ENCODE data around the gene OSBPL6.
"Not testable (repeated sequence)": the region's sequence is repeated elsewhere in the genome, so short reads cannot be mapped to it uniquely, and the experiment has no call there.

OSBPL6 gene

GRCh38 chr2:178335230-178335629 lies 140.9 kb downstream of the OSBPL6 start:
- H4K20me1 ChIP-seq (ENCODE audit: insufficient read depth, low read length): no peaks in the 10 kb centered on the region
- TF ChIP-seq, protein P1, sequence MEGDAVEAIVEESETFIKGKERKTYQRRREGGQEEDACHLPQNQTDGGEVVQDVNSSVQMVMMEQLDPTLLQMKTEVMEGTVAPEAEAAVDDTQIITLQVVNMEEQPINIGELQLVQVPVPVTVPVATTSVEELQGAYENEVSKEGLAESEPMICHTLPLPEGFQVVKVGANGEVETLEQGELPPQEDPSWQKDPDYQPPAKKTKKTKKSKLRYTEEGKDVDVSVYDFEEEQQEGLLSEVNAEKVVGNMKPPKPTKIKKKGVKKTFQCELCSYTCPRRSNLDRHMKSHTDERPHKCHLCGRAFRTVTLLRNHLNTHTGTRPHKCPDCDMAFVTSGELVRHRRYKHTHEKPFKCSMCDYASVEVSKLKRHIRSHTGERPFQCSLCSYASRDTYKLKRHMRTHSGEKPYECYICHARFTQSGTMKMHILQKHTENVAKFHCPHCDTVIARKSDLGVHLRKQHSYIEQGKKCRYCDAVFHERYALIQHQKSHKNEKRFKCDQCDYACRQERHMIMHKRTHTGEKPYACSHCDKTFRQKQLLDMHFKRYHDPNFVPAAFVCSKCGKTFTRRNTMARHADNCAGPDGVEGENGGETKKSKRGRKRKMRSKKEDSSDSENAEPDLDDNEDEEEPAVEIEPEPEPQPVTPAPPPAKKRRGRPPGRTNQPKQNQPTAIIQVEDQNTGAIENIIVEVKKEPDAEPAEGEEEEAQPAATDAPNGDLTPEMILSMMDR (IDR thresholded peaks at IDR 0.05; ENCODE audit: borderline replicate concordance, extremely low read depth, low read length, poor library complexity, severe bottlenecking): no peak
- TF ChIP-seq EZH2 (IDR thresholded peaks at IDR 0.05; ENCODE audit: borderline replicate concordance, low read depth, low read length, severe bottlenecking): no peak
- no peaks in the 10 kb centered on the region for H3K9me3 ChIP-seq (ENCODE audit: insufficient read depth, low read length, severe bottlenecking)
- no peak overlapping the region for H2AFZ ChIP-seq (ENCODE audit: low read depth, low read length)
- H3K4me3 ChIP-seq (ENCODE audit: low read depth in 1 of 2, low read length in 2 of 2): no peak overlapping the region
- H3K36me3 ChIP-seq (ENCODE audit: insufficient read depth, low read length): no peaks in the 10 kb centered on the region
- peaks cover 8% of the 10 kb centered on the region for H3K27me3 ChIP-seq (ENCODE audit: insufficient read depth, low read length, poor library complexity)
- ATAC-seq (ENCODE audit: insufficient read depth, low read depth): no peak
- no peak overlapping the region for H3K9ac ChIP-seq (ENCODE audit: low read depth, low read length)
- no peak overlapping the region for H3K27ac ChIP-seq (ENCODE audit: low read length)
- H3K79me2 ChIP-seq (ENCODE audit: insufficient read depth, low read length): no peaks in the 10 kb centered on the region
- no peaks in the 10 kb centered on the region for H3K4me1 ChIP-seq (ENCODE audit: insufficient read depth, low read length)
- DNase-seq: no peak
- no peak overlapping the region for H3K4me2 ChIP-seq (ENCODE audit: insufficient read depth, low read length)

DNA sequence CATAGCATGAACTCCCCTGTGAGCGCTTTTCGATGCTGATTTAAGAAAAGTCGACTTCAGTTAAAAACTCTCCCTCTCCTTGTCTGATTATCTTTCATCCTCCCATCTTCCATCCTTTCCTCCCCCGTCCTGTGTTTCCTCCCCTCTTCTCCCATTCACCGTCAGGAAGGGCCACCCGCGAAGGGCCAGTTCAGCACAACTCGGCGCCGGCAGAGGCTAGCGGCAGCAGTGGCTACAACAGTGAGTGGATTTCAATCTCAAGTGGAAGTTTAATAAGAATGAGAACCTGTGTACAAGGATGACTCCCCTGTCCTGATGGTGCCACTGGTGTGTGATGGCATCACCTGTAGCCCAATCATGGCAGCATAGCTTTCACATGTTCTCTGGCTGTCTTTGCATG lies 149.8 kb downstream of the OSBPL6 start:
- Histone ChIP-seq H3K4me1 (ENCODE audit: insufficient read depth, low read length) (no peaks in the 10 kb centered on the region), H2AFZ (ENCODE audit: low read depth, low read length) (no peak overlapping the region), H4K20me1 (ENCODE audit: insufficient read depth, low read length) (no peaks in the 10 kb centered on the region), H3K4me2 (ENCODE audit: insufficient read depth, low read length) (no peak overlapping the region), H3K4me3 (ENCODE audit: low read depth in 1 of 2, low read length in 2 of 2) (no peak overlapping the region), H3K79me2 (ENCODE audit: insufficient read depth, low read length) (no peaks in the 10 kb centered on the region), H3K9me3 (ENCODE audit: insufficient read depth, low read length, severe bottlenecking) (no peaks in the 10 kb centered on the region), H3K27me3 (ENCODE audit: insufficient read depth, low read length, poor library complexity) (peaks cover 33% of the 10 kb centered on the region), H3K9ac (ENCODE audit: low read depth, low read length) (no peak overlapping the region), H3K27ac (ENCODE audit: low read length) (no peak overlapping the region), H3K36me3 (ENCODE audit: insufficient read depth, low read length) (no peaks in the 10 kb centered on the region)
- ATAC-seq (ENCODE audit: insufficient read depth, low read depth) (no peak), DNase-seq (no peak)
- TF ChIP-seq, protein P1 (IDR thresholded peaks at IDR 0.05; ENCODE audit: borderline replicate concordance, extremely low read depth, low read length, poor library complexity, severe bottlenecking): no peak
- TF ChIP-seq EZH2 (IDR thresholded peaks at IDR 0.05; ENCODE audit: borderline replicate concordance, low read depth, low read length, severe bottlenecking): no peak

GRCh38 chr2:178345951-178346350 lies 151.6 kb downstream of the OSBPL6 start:
- Histone ChIP-seq H3K9ac (ENCODE audit: low read depth, low read length) (no peak overlapping the region), H3K4me1 (ENCODE audit: insufficient read depth, low read length) (no peaks in the 10 kb centered on the region), H2AFZ (ENCODE audit: low read depth, low read length) (no peak overlapping the region), H3K27ac (ENCODE audit: low read length) (no peak overlapping the region), H3K4me2 (ENCODE audit: insufficient read depth, low read length) (no peak overlapping the region), H4K20me1 (ENCODE audit: insufficient read depth, low read length) (no peaks in the 10 kb centered on the region), H3K79me2 (ENCODE audit: insufficient read depth, low read length) (no peaks in the 10 kb centered on the region), H3K4me3 (ENCODE audit: low read depth in 1 of 2, low read length in 2 of 2) (no peak overlapping the region), H3K36me3 (ENCODE audit: insufficient read depth, low read length) (no peaks in the 10 kb centered on the region), H3K9me3 (ENCODE audit: insufficient read depth, low read length, severe bottlenecking) (no peaks in the 10 kb centered on the region), H3K27me3 (ENCODE audit: insufficient read depth, low read length, poor library complexity) (peaks cover 47% of the 10 kb centered on the region)
- ATAC-seq (ENCODE audit: insufficient read depth, low read depth) (no peak), DNase-seq (no peak)
- TF ChIP-seq EZH2 (IDR thresholded peaks at IDR 0.05; ENCODE audit: borderline replicate concordance, low read depth, low read length, severe bottlenecking): no peak
- TF ChIP-seq, protein P1 (IDR thresholded peaks at IDR 0.05; ENCODE audit: borderline replicate concordance, extremely low read depth, low read length, poor library complexity, severe bottlenecking): no peak

DNA sequence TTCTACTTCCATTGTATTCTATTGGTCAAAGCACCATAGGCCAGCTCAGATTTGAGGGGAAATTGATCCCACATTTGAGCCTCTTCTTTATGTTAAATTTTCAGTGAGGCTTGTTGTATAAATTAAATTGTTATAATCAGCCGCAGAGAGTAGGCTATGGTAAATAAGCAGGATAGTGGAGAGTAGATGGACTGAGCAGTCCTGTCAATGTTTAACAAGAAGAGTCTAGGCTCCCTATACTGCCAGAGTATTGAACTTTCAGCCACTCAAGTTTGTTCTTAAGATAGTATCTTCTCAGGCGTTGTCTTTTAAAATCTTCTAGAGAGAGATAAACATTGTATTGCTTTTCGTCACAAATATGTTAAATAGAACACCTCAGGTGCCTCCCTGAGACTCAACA lies 155.7 kb downstream of the OSBPL6 start:
- no peak overlapping the region for H3K4me3 ChIP-seq (ENCODE audit: low read depth in 1 of 2, low read length in 2 of 2)
- H3K36me3 ChIP-seq (ENCODE audit: insufficient read depth, low read length): no peaks in the 10 kb centered on the region
- TF ChIP-seq, protein P1 (IDR thresholded peaks at IDR 0.05; ENCODE audit: borderline replicate concordance, extremely low read depth, low read length, poor library complexity, severe bottlenecking): no peak
- TF ChIP-seq EZH2 (IDR thresholded peaks at IDR 0.05; ENCODE audit: borderline replicate concordance, low read depth, low read length, severe bottlenecking): no peak

DNA sequence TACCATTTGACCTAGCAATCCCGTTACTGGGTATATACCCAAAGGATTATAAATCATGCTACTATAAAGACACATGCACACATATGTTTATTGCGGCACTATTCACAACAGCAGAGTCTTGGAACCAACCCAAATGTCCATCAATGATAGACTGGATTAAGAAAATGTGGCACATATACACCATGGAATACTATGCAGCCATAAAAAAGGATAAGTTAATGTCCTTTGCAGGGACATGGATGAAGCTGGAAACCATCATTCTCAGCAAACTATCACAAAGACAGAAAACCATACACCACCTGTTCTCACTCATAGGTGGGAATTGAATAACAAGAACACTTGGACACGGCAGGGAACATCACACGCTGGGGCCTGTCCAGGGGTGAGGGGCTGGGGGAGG lies 163.4 kb downstream of the OSBPL6 start:
- ATAC-seq (ENCODE audit: insufficient read depth, low read depth); H3K4me1 ChIP-seq (ENCODE audit: insufficient read depth, low read length); H3K27ac ChIP-seq (ENCODE audit: low read length); H3K9me3 ChIP-seq (ENCODE audit: insufficient read depth, low read length, severe bottlenecking); H3K4me3 ChIP-seq (ENCODE audit: low read depth in 1 of 2, low read length in 2 of 2); H2AFZ ChIP-seq (ENCODE audit: low read depth, low read length); H4K20me1 ChIP-seq (ENCODE audit: insufficient read depth, low read length); H3K9ac ChIP-seq (ENCODE audit: low read depth, low read length); DNase-seq; H3K79me2 ChIP-seq (ENCODE audit: insufficient read depth, low read length); H3K27me3 ChIP-seq (ENCODE audit: insufficient read depth, low read length, poor library complexity); H3K4me2 ChIP-seq (ENCODE audit: insufficient read depth, low read length); H3K36me3 ChIP-seq (ENCODE audit: insufficient read depth, low read length): not testable (repeated sequence)

More for the DNA sequence above, 155.7 kb downstream of the OSBPL6 start:
- DNase-seq (no peak), ATAC-seq (ENCODE audit: insufficient read depth, low read depth) (no peak)
- Histone ChIP-seq H3K79me2 (ENCODE audit: insufficient read depth, low read length) (no peaks in the 10 kb centered on the region), H3K4me1 (ENCODE audit: insufficient read depth, low read length) (no peaks in the 10 kb centered on the region), H4K20me1 (ENCODE audit: insufficient read depth, low read length) (no peaks in the 10 kb centered on the region), H3K27ac (ENCODE audit: low read length) (no peak overlapping the region), H3K27me3 (ENCODE audit: insufficient read depth, low read length, poor library complexity) (peaks cover 30% of the 10 kb centered on the region), H3K4me2 (ENCODE audit: insufficient read depth, low read length) (no peak overlapping the region), H3K9me3 (ENCODE audit: insufficient read depth, low read length, severe bottlenecking) (no peaks in the 10 kb centered on the region), H2AFZ (ENCODE audit: low read depth, low read length) (no peak overlapping the region), H3K9ac (ENCODE audit: low read depth, low read length) (no peak overlapping the region)
